ENCODE data around the gene POU6F2.
"Not testable (repeated sequence)": the region's sequence is repeated elsewhere in the genome, so short reads cannot be mapped to it uniquely, and the experiment has no call there.

Gene POU6F2

GRCh38 chr7:39183796-39184195 is 206.1 kb downstream of the POU6F2 start:
- in situ Hi-C loops (cut with MboI; ENCODE audit: low sequenced_read_pairs) = no loop called here

DNA sequence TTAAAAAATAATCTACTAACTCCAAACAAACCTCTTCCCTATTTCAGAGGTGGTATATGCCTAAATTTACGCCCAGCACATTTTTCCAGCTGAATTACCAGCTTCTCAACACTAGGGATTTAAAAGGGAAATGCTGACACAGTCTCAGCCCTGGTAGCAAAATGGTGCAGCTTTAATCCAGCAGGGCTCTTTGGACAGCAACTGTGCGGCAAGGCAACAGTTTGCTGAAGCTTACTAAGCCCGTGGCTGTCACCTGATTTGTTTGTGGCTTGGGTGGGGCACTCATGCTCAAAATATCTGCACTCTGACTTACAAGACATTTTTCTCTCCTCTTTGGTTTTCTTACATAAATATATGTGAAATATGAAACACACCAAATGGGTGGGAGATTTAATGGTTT is 206.7 kb downstream of the POU6F2 start:
- in situ Hi-C loops (cut with MboI; ENCODE audit: low sequenced_read_pairs) = no loop called here

- in situ Hi-C loops (cut with MboI; ENCODE audit: low sequenced_read_pairs) = no loop called here
These were observed 208.4 kb downstream of the POU6F2 start for GRCh38 chr7:39186131-39186530.

DNA sequence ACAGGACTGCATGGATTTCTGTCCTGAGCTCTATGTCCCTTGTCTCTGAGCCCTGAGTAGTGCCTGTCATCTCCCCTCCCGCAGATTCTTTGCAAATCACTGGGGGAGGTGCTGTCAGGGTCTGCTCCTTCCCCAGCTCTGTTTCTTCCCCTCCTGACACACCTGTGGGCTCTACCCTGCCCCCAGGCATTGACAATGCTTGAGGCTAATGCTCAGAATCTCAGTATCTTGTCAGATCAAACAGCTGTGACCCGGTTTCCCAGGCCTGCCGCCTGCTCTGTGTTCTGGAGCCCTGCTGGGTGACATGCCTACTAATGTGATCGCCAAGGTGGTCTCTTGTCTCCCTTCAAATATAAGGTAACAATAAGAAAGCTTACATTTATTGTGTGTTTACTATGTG is 209.0 kb downstream of the POU6F2 start:
- in situ Hi-C loops (cut with MboI; ENCODE audit: low sequenced_read_pairs) = no loop called here

DNA sequence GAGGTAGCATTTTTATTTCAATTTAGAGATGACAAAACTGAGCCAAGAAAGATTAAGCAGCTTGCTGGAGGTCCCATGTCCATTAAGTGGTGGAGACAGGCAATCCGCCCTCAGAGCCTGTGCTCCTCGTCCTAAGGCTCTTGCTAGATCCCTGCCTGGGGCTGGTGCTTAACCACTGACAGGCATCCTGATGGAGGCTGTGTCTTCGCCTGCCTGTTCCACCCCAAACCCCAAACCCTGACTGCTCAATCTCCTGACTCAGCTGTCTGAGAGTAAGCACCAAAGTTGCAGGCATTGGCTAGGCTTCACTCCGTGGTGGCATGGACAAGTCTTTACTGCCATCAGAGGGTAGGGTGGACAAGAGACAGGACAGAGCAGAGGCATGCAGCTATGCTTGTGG is 209.4 kb downstream of the POU6F2 start:
- in situ Hi-C loops (cut with MboI; ENCODE audit: low sequenced_read_pairs) = no loop called here

DNA sequence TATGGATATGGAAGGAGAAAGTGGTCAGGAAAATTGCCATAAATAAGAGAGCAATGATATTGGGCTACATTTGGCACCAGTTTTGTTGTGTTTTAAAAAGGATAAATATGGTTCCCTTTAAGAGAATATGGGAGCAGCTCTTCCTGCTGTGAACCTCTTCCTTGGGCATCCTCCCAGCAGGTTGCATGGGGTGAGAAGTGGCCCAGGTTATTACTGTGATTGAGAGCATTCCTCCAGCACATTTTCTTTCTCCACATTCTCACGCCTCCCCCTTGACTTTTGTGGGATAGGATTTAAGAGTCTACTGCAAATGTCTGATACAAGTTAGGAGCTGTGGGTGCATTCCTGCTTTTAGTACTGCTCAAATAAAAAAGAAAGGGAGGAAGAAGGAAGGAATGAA is 214.8 kb downstream of the POU6F2 start:
- in situ Hi-C loops (cut with MboI; ENCODE audit: low sequenced_read_pairs) = no loop called here

GRCh38 chr7:39194388-39194787 is 216.7 kb downstream of the POU6F2 start:
- in situ Hi-C loops (cut with MboI; ENCODE audit: low sequenced_read_pairs) = not testable (repeated sequence)

- in situ Hi-C loops (cut with MboI; ENCODE audit: low sequenced_read_pairs) = no loop called here
These were observed 218.3 kb downstream of the POU6F2 start for GRCh38 chr7:39195967-39196366.

DNA sequence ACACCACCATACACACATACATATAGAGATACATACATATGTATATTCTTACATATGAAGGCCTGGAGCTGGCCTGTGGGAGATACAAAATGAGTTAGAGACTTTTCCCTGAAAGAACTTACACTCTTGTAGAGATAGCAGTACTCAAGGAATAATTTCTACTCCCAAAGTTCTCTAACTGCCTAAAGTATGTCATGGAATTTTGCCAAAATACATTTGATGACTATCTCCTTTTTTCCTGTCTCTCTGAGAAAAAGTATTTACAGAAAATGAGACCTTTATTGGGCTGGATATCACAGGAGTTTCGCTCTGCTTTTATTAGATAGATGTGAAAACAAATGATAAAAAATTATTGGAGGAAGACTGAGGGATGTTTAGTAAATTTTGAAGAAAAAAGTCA is 220.1 kb downstream of the POU6F2 start:
- in situ Hi-C loops (cut with MboI; ENCODE audit: low sequenced_read_pairs) = no loop called here

- in situ Hi-C loops (cut with MboI; ENCODE audit: low sequenced_read_pairs) = no loop called here
These were observed 220.8 kb downstream of the POU6F2 start for GRCh38 chr7:39198556-39198955.

DNA sequence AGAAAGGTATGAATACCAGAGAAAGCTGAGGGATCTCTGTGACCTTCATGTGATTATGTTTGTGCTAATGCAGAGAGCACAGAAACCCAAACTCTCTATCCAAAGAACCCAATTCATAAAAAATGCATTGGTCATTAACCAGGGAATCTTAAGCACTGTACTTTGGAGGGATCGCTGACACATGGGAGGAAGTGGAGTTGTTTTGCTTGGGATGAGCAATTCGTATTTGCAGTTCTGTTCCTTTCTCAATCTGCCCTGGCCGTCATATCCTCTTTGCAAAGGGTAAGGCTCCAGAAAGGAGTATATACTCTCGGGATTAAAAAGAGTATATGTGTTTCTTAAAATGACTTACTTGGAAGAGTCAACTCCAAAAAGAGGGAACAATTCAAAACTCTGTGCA is 221.3 kb downstream of the POU6F2 start:
- in situ Hi-C loops (cut with MboI; ENCODE audit: low sequenced_read_pairs) = no loop called here

GRCh38 chr7:39199951-39200350 is 222.2 kb downstream of the POU6F2 start:
- in situ Hi-C loops (cut with MboI; ENCODE audit: low sequenced_read_pairs) = no loop called here

GRCh38 chr7:39202041-39202440 is 224.3 kb downstream of the POU6F2 start:
- in situ Hi-C loops (cut with MboI; ENCODE audit: low sequenced_read_pairs) = no loop called here

- in situ Hi-C loops (cut with MboI; ENCODE audit: low sequenced_read_pairs) = no loop called here
These were observed 232.7 kb downstream of the POU6F2 start for GRCh38 chr7:39210362-39210761.

DNA sequence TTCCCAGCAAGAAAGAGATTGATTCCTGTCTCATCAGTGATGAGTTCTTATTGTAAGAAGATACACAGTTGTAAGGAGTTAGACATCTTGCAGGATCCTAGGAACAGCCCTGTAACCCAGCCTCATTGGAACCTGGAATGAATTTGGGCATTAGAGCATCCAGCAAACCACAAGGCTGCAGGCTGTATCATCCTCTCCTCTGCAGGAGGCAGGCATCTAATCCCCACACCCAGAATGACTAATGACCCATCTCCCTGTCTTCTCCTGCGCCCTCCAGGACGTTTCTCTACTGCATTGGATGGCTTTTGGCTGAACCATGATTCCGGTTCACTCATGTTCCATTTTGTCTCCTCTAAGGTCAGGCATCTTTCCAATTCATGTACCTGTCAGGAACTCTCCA is 233.9 kb downstream of the POU6F2 start:
- in situ Hi-C loops (cut with MboI; ENCODE audit: low sequenced_read_pairs) = no loop called here

DNA sequence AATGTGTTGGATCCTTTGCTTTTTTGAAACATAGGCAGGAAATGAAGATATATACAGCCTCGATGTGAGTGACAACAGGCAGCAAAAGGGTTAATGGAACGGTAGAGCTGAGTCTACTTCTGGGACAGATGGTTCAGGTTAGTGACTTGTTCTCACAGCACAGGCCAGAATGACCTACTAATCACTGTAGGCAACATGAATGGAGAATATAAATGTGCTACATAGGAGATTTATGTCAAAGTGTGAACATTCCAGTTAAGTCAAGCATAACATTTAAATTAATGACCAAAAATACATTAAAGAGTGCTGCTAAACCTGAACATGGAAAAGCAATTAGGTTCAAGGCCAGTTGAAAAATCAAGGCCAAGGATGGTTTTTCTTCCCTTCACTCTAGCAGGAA is 235.2 kb downstream of the POU6F2 start:
- in situ Hi-C loops (cut with MboI; ENCODE audit: low sequenced_read_pairs) = no loop called here

- in situ Hi-C loops (cut with MboI; ENCODE audit: low sequenced_read_pairs) = no loop called here
These were observed 240.1 kb downstream of the POU6F2 start for GRCh38 chr7:39217783-39218182.

DNA sequence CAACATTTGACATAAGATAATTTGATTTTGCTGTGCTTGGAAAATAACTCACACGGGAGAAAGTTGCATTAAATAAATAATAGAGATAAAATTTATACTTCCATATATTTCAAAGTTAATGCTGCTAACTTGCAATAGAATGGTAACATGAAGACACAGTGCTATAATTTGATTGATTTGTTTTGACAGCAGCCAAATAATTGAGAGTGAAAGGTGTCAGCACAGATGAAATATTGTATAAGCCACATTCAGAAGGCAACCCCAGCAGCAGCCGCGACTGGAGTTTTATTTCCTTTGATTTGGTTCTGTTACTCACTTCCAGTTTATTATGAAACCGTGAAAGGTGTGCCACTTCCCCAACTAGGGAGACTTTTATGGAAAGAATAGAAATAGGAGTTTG is 242.2 kb downstream of the POU6F2 start:
- in situ Hi-C loops (cut with MboI; ENCODE audit: low sequenced_read_pairs) = no loop called here

DNA sequence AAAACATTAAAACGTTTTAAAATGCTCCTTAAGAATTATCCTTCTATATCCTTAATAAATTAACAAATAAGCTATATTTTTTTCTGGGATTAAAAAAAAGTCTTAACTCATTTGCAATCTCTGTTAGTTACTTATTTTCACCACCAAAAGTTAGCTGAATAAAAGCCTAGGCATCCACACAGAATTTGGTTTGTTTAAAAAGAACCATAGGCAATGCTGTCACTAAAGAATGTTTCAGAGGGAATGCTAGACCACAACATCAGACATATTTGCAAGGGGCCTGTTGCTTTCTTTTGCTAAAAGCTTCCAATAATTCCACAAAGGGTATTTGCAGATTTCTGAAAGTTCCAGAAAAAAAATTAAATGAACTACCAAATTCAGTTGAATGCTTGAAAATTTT is 244.2 kb downstream of the POU6F2 start:
- in situ Hi-C loops (cut with MboI; ENCODE audit: low sequenced_read_pairs) = no loop called here

GRCh38 chr7:39228946-39229345 is 251.2 kb downstream of the POU6F2 start:
- in situ Hi-C loops (cut with MboI; ENCODE audit: low sequenced_read_pairs) = no loop called here

DNA sequence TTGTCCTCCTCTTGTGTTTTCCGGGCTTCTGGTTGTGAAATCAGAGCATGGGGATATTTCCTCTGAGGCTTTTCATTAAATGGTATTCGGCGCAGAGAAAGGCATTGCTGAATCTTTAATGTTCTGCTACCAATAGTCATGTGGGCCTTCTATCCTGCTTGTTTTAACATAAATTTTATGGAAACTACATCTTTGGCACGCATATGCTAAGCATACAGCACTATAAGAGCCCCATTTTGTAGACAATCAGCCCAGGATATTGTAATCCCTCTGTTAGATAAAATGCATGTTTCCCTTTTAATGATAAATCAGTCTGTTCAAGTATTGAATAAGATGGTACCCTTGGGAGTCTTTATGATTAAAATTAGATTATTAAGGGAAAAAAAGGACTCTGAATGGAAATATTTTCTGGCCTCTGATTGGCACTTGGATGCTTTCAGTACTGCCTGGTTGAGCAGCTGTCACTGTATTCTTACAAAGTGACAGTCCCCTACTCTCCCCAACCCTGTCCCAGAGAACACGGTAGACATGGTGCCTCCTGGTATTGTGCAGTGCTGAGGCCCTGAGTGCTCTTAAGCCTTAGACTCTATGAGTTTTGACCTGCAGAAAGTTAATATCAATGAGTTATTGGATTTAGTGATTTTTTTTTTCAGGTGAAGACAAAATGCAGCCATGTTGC is 256.3 kb downstream of the POU6F2 start:
- in situ Hi-C loops (cut with MboI; ENCODE audit: low sequenced_read_pairs) = no loop called here

DNA sequence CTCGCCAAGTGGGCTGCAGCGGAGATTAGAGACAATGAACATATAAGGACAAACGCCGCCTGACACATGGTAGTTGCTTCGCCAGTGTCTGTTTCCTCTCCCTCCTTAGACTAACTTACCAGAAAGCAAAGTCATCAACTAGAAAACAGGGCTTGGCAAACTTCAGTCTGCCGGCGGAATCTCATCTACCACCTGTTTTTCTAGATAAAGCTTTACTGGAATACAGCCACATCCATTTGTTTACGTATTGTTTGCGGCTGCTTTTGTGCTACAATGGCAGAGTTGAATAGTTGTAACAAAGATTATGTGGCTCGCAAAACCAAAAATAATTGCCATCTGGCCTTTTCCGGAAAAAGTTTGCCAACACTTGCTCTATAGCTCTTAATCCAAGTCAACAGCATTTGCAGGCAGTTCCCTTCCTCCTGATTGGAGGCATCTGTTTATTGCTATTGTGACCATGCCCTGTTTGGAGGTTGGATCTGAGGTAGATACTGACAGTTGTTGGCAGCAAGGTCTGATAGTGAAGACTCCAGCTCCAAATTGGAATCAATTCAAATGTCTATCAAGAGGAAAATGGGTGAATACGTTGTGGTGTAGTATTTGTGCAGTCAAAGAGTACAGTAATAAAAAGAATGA is 260.6 kb downstream of the POU6F2 start:
- in situ Hi-C loops (cut with MboI; ENCODE audit: low sequenced_read_pairs) = no loop called here

- in situ Hi-C loops (cut with MboI; ENCODE audit: low sequenced_read_pairs) = no loop called here
These were observed 263.2 kb downstream of the POU6F2 start for GRCh38 chr7:39240864-39241263.
